ENCODE data around the gene SLC26A2.

SLC26A2 gene

GRCh38 chr5:149960272-149961185, at the start of gene SLC26A2:
SLC26A2 (plus strand) TSS chr5:149960758; CDS start chr5:149977653, 16,895 bp downstream.
- peak; percentile 97 for DNase-seq (ENCODE audit: low read depth)

GRCh38 chr5:149911031-149911430, 49.5 kb upstream of the SLC26A2 start:
- no peak for DNase-seq (ENCODE audit: low read depth)

GRCh38 chr5:149912226-149912871, 48.2 kb upstream of the SLC26A2 start:
- DNase-seq (ENCODE audit: low read depth) = no peak

GRCh38 chr5:149913436-149914419, 46.8 kb upstream of the SLC26A2 start:
- no peak for DNase-seq (ENCODE audit: low read depth)

DNA sequence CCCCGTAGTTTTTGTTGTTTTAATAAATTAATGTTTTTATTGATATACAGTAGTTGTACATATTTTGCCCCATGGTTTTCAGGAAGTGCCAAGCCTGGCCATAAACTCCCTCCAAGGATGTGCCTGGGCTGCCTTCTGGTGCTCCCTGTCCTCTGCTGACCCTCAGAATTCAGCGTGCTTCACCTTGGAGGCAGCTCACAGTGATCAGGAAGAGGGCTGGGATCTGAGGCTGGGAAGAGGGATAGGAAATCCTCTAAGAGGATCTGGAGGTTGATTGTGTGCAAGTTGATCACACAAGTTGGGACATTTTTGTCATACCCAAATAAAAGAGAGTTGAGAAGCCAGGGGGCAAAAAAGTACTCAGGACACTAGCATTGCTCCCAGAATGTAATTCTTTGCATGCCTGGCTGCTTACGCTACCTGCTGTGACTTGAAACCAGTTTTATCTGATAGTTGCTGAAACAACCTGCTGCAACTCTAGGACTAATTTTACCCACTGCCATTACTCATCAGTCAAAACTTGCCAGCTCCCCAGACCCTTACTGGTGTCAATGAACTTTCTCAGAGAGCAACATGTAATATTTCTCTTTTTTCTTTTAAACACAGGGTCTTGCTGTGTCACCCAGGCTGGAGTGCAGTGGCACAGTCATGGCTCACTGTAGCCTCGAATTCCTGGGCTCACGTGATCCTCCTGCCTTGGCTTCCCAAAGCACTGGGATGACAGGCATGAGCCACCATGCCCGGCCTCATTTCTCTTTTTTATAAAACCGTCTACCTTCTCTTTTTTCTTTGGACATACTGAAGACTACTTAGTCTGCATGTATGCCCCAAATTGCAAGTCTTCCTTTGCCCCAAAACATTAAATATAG, 44.9 kb upstream of the SLC26A2 start:
- DNase-seq (ENCODE audit: low read depth) = no peak

GRCh38 chr5:149916334-149917072, 44.1 kb upstream of the SLC26A2 start:
- DNase-seq (ENCODE audit: low read depth) = no peak

GRCh38 chr5:149917073-149917676, 43.4 kb upstream of the SLC26A2 start:
- DNase-seq (ENCODE audit: low read depth) = peak; percentile 14

DNA sequence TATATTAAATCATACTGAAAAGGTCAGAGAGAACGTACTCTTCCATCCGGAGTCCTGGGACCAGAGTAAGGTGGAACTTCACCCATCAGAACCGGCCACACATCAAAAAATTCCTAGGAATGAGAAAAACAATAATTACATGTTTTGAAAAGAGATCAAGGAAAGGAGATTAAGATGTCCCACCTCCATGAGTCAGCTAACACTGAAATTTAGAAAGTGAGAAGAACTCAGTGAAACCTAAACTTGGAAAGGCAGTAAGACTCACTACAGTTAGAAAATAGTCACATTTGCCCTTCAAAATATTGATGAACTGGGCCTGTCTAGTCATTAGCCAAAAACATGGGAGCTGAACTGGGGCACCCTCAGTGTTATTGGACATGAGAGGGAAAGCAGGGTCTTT, 39.0 kb upstream of the SLC26A2 start:
- no peak for DNase-seq (ENCODE audit: low read depth)

DNA sequence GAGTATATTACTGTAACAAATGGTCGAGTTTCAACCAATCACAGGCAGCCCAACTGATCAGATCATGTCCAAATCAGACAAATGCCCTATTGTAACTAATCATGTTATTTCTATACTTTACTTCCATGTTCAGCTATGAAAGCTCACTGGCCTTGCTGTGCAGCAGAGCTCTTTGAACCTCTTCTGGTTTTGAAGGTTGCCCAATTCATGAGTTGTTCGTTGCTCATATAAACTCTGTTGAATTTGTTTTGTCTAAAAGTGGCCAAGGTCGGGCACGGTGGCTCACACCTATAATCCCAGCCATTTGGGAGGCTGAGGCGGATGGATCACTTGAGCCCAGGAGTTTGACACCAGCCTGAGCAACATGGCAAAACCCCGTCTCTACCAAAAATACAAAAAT, 37.6 kb upstream of the SLC26A2 start:
- no peak for DNase-seq (ENCODE audit: low read depth)

DNA sequence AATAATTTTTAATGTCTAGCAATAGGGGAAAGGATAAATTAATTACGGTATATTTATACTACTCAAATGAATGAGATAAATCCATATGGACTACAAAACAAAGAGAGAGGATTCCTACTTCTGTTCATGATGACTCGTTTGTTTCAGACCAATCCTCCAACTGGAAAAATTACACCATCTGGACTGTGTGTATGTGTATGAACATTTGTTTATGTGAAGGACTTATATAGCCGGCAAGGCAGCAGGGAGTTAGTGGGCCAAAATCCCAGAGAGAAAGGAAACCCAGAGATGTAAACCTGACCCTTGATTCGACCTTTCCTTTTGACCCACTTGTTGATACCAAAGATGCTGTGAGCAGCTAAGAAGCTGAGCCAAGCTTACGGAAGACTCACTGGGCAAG, 36.1 kb upstream of the SLC26A2 start:
- DNase-seq (ENCODE audit: low read depth) = no peak

DNA sequence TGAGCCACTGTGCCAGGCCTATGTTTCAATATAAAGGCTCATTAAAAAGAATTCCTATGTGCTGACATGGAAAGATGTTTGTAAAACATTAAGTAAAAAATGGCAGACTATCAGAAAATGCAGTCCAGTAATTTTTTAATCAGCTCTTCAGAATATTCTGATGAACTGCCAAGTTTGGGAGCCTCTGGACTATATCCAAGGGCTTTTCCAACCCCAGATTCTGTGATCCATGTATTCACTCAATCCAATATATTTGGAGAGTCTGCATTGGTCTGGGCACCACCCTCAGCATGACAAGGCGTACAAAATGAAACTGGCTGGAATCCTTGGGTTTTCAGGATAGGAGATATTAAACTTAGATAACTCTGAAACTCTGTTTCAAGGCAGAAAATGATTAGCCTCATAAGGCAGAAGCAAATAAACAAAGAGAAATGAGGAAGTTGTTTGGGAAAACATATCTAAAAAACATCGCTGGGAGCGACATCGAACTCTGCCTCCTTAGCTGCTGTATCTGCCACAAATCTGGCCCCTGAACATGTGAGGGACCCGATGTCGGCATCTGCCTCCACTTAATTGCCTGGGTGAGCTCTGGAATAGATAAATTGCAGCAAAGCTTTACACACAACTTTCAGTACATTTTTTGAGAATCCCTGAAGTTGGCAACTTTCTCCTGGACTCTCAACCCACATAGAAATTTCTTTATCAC, 30.4 kb upstream of the SLC26A2 start:
- no peak for DNase-seq (ENCODE audit: low read depth)

- no peak for DNase-seq (ENCODE audit: low read depth)
Measured at GRCh38 chr5:149930749-149931574, 29.6 kb upstream of the SLC26A2 start.

GRCh38 chr5:149931992-149932436, 28.5 kb upstream of the SLC26A2 start:
- no peak for DNase-seq (ENCODE audit: low read depth)

DNA sequence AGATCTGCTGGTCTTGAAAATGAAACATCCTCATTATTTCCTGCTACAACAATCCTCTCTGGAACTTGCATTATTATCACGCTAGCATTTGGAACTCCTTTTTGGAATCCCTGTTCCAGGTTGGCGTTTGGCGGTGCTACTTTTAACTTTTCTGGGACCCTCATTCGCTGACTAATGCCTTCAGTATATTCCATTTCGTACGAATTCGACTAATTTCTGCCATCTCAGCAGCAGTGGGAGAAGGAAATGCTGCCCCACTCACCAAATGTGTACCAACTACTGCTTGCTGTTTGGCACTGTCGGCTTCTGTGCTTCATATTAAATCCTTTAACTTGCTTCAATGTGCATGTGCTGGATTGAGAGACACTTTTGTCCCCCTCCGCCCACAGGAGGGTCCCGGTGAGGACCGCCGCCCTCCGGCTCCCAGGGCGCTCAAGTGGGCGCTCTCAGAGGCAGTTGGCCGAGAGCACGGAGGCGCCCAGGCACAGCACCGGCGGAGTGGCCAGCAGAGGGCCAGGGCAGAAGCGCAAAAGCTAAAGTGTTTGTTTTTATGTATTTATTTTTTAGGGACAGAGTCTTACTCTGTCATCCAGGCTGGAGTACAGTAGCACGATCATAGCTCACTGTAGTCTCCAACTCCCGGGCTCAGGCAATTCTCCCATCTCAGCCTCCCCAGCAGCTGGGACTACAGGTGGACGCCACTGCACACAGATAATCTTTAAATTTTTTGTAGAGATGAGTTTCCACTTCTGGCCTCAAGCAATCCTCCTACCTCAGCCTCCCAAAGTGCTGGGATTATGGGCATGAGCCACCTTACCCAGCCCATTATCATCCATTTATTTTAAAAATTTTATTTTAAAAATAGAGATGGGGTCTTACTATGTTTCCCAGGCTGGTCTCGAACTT, 27.9 kb upstream of the SLC26A2 start:
- DNase-seq (ENCODE audit: low read depth) = no peak

DNA sequence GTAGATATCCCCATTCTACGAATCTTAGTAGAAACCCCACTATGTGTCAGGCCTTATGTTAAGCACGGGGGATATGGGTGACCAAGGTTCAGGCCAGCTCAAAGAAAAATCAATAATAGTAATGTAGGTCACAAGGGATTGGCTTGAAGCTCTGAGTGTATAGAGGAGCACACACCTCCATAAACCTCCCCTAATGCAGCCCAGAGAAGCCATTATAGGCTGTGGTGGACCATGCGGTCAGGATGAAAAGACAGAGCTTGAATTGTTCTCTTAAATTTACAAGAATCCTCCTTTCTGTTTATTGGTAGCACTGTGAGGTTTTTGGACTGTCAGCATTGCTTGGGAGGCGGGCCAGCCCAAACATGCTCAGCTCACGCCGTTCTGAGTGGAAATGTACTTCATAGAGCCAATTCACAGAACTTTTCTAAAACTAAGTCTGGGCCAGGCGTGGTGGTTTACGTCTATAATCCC, 25.1 kb upstream of the SLC26A2 start:
- no peak for DNase-seq (ENCODE audit: low read depth)

- no peak for DNase-seq (ENCODE audit: low read depth)
Measured at GRCh38 chr5:149936044-149936699, 24.4 kb upstream of the SLC26A2 start.

- no peak for DNase-seq (ENCODE audit: low read depth)
Measured at GRCh38 chr5:149936700-149937091, 23.9 kb upstream of the SLC26A2 start.
